Measurements from ENCODE around the gene SRRM4.
A peak's percentile ranks its signal among the peaks of the same experiment; 100 is the strongest.
"Not testable (repeated sequence)": the region's sequence is repeated elsewhere in the genome, so short reads cannot be mapped to it uniquely, and the experiment has no call there.

The SRRM4 gene, protein sequence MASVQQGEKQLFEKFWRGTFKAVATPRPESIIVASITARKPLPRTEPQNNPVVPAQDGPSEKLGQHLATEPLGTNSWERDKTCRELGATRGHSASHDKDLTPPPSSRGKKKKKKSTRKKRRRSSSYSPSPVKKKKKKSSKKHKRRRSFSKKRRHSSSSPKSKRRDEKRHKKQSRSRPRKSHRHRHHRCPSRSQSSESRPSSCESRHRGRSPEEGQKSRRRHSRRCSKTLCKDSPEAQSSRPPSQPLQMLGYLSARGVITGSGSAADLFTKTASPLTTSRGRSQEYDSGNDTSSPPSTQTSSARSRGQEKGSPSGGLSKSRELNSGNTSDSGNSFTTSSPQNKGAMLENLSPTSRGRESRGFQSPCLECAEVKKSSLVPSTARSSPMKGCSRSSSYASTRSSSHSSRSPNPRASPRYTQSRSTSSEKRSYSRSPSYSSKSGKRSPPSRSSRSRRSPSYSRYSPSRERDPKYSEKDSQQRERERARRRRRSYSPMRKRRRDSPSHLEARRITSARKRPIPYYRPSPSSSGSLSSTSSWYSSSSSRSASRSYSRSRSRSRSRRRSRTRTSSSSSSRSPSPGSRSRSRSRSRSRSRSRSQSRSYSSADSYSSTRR

GRCh38 chr12:118981285-118982211, at the start of gene SRRM4:
Gene SRRM4 (plus strand): TSS chr12:118981541. CDS start chr12:118981883, 342 bp downstream.
- peak in 7 of 14 donors; percentile 4 to 95 (median 16) for DNase-seq

DNA sequence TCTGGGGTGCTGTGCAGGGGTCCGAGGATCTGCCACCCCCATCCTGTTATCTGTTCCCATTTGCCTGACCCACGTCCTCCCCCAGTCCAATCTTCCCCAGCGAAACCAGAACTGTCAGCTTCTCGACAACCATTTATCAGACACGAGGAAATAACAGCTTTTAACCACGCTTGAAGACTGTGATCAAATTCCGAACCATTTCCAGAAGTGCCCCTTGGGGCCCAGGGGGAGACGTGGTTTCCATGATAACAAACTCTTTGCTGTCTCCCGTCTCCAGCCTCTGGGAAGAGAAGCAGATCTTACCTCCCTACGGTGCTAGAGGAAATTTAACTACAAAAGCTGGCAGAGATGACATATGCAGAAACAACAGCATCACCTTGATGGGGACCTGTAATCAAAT, 35.1 kb upstream of the SRRM4 start:
- DNase-seq: no peak

GRCh38 chr12:118958520-118958919, 22.8 kb upstream of the SRRM4 start:
- DNase-seq: no peak

DNA sequence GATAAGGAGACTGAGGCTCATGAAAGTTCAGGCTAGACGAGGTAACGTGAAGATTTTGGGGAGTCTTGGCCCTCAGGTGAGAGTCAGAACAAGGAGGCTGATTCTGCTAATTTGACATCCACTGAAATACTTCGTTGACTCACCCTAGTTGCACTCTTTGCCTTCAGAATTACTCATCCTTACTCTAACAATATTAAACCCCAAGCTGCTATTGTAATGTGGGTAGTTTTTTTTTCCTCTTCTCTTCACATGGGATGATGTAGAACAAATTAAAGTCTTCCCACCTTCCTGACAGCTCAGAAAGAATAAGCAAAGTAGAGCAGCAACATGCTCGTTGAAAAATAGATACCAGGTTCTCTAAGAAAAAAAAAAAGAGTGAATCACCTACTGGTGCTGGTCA, 22.0 kb upstream of the SRRM4 start:
- no peak for DNase-seq

DNA sequence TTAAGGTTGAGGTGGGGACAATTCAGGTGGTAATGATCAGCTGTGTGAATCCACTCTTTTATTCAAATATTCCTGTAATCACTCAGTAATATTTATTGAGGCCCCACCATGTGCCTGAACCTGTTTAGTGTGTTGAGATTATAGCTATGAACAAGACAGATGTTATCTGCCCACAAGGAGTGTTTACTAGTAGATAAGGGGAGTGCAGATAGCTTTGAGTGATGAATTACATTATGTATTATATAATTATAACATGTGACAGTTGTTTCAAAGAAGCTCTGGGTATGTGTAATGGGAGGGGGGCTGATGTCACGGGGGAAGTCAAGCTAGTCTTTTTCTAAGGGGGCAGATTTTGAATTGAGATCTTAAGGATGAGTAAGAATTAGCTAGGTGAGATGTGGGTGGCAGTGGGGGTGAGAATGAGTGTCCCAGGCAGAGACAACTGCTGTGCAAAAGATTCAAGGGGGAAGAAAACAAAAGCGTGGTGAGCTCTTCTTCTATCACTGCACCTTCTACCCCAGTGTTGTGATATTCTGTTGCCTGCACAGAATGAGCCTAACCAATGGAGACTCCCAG, 21.3 kb upstream of the SRRM4 start:
- no peak for DNase-seq

GRCh38 chr12:118960865-118961264, 20.5 kb upstream of the SRRM4 start:
- DNase-seq: no peak

DNA sequence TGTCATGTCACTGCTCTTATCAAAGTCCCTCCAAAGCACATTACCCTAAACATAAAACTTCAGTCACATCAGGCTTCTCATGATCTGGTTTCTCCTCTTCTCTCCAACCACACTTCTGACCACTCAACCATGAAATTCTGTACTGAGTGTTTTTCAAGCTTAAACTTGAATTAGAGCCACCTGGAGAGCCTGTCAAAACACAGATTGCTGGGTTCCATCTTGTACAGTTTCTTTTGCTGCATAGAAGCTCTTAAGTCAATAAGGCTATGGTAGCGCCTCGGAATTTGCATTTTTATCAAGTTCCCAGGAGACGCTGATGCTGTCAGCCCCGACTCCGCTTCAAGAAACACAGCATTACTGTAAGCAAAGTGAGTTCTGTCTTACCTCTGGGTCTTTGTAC, 16.4 kb upstream of the SRRM4 start:
- no peak for DNase-seq

GRCh38 chr12:118970856-118971255, 10.5 kb upstream of the SRRM4 start:
- DNase-seq: no peak

GRCh38 chr12:118972982-118973381, 8.4 kb upstream of the SRRM4 start:
- DNase-seq: no peak

- peak in 7 of 14 donors; percentile 4 to 67 (median 23) for DNase-seq
Measured at GRCh38 chr12:118979763-118980406, 1.5 kb upstream of the SRRM4 start.

GRCh38 chr12:118980407-118981014, 830 bp upstream of the SRRM4 start:
- peak in 1 of 14 donors; percentile 2 for DNase-seq

DNA sequence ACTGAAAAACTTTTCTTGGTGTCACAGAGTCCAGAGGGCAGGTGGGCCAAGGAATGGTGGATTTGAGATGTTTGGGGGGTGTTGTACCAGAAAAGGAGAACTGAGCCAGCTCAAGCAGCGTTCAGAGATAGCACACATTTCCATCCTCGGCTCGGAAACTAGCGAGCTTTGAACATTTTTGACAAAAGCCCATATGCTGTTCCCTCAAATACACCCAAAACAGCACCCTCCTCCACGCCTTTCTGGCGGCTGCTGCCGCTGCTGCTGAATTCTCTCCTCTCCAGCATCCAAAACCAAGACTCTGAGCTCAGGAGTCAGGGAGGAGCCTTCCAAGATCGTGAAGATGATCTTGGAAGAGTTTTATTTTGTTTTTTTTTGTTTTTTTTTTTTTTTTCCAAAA, 961 bp downstream of the SRRM4 start:
- DNase-seq: no peak

DNA sequence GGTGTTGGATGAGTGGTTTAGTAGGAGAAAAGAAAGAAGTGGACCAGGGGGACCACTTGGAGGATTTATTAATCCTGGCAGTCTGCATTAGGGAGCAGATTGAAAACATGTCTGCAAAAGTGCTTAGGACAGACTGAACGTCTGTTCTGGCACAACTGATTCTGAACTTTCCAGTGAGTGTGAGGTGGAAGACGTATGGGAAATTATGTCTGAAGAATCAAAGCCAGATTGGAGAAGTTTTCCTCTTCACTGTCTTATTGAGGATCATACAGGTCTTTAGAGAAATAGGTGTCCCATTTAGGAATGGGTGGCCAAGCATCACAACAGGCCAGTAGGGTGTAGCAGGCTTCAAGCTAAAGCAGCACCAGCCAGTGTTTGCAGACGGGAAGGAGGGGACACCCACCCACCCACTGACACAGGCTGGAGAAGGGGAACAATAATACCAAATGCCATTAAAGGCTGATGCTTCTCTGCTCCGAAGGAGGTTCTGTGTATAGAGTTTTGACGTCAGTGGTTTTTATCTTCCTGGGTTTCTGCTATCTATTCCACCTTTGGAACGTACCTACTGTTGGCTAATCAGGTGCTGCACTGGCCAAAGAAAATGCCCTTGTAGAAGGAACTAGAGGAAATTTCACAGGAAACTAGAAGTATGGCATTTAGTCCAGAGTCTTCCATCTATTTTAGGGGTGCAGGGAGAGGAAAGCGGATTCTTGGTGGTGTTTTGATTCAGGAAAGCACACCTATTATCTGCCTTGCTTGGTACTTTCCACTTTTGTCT, 1.8 kb downstream of the SRRM4 start:
- DNase-seq: peak in 1 of 14 donors; percentile 75

DNA sequence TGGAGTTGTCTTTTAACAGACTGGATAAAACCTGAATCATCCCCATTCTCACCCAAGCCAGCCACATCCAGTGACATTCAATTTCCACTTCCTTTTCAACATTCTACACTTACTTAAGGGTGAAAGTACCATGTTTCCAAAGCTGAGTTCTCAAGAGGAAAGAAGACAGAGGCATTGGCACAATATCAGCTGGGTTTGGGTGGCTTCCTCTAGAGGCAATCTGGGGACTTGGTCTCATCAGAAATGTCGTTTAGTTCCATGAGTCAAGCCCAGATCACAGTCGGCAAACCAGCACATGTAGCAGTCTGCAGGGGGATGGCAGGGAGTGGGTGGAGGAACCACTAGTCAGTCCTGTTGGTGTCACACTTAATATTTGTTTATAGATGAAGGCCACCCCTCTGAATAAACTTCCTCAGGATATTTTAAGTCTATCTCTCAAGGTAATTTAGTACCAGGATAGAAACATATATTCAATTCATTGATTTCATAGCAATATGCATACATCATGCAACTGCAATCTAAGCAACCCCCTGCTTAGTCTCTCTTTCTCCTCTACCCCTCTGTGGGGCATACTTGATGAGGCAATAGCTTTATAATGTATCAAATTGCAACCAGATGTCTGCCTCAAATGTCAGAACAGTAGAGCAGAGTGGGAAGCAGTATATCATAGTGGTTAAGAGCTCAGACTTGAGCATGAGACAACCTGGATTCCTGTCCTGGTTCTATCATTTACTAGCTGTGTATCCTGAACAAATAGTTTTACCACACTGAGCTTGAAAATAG, 3.0 kb downstream of the SRRM4 start:
- DNase-seq: no peak

DNA sequence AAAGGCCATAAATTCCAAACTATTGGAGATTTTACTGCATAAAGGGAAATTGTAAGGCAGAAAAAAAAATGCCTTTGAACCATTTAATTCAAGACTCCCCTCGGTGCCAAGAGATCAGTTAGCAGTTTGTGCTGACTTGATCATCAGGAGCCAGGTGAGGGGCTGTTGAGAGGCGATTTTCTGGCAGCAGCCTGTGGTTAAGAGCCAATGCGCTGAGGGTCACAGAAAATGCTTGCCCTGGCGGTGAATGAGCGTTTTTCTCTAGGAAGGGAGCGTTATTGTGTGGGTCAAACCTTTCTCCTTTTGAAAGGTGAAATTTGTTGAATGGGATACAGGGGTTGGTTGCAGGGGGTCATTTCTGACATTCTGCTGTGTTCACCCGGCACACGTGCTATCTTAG, 4.7 kb downstream of the SRRM4 start:
- DNase-seq: no peak

DNA sequence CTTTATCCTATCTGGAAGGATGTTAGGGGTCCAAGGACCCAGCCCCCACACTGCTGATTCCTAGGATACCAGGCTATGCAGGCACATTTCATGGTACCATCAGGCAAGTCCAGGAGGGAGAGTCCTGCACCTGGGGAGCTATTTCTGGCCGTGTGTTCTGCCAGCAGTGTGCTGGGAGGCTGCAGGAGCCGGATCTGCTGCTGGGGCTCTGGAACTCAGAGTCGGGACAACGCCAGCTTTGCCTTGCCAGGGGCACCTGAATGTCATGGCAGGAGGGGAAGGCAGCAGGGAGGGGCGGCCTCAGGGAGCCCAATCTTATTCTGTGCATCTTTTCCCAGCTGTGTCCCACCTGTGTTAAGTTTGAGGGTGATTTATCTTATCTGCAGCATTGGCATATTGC, 17.8 kb downstream of the SRRM4 start:
- peak in 3 of 14 donors; percentile 1 to 97 (median 24) for DNase-seq

- no peak for DNase-seq
Measured at GRCh38 chr12:119005085-119005484, 23.7 kb downstream of the SRRM4 start.

DNA sequence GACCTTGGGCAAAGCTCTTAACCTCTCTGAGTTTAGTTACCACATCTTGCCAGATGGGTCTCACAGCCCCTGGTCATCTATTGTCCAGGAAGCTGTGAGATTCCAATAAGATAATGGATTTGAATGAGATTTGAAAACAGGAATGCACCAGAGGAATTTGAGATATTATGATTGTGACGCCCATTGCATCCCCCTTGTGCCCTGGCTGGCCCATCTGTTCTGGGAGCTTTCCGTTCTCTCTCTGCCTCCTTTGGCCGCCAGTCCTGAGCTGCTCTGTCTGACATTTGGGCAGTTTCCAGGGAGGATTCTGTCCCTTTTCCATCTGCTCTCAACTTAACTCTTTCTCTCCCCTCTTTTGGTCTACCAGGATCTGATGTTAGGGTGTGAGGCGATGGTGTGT, 24.6 kb downstream of the SRRM4 start:
- DNase-seq: peak in 2 of 14 donors; percentile 14 to 93

DNA sequence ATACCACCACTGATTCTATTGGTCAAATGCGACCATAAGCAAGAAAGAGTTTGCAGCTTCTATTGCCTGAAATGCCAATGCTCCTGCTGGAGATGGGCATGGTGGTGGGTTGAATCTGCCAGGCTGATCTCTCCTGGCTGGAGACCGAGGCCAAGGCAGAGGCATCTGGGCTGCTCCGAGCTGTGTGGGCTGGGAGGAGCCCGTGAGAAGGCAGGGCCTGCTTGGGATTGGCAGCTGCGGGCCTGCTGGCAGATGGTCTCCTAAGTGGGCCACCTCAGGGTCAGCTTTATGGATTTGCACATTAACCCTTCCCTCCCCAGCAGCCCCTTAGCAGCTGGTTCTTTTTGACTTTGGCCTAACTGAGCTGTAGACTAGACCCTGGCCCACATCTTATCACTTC, 25.4 kb downstream of the SRRM4 start:
- peak in 3 of 14 donors; percentile 5 to 93 (median 11) for DNase-seq

- DNase-seq: not testable (repeated sequence)
Measured at GRCh38 chr12:119008273-119008672, 26.9 kb downstream of the SRRM4 start.

All from C1 segment of cervical spinal cord (tissue), 14 donors.